ENCODE measurements around the gene DNAJC6.
"Not testable (repeated sequence)": the region's sequence is repeated elsewhere in the genome, so short reads cannot be mapped to it uniquely, and the experiment has no call there.

DNAJC6 gene

DNA sequence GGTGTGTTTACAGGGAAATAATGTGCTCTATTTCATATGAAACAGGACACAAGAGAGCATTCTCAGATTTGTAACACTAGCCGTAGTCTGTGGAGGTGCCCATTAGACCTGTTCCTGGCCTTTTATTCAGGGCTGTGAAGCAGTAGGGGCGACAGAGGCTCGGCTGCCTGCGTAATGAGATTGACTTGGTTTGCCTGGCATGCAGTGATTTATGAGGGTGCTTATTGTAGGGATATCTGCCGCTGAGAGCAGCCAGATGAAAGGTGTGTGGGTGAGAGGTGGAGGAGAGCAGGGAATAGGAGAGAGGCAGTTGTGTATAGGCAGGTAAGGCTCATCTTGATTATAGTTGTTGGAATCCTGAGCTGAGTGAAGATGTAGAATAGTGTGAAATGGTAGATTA lies 51.3 kb downstream of the DNAJC6 start:
- no peak for DNase-seq

DNA sequence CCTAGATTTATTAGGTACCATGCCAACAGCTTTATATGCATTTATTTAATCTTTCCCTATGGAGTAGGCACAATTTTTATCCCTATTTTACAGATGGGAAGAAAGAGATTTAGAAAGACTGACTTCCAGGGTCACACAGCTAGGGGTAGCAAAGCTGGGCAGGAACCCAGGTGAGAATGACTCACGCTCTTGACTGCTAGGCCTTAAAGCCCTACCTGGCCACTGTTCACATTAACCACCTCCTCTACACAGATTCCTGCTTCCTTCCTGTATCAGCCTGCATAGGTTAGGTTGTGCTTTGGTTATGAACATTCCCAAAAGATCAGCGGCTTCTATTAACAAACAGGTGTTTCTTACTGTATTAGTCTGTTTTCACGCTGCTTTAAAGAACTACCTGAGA lies 53.2 kb downstream of the DNAJC6 start:
- no peak for DNase-seq

DNA sequence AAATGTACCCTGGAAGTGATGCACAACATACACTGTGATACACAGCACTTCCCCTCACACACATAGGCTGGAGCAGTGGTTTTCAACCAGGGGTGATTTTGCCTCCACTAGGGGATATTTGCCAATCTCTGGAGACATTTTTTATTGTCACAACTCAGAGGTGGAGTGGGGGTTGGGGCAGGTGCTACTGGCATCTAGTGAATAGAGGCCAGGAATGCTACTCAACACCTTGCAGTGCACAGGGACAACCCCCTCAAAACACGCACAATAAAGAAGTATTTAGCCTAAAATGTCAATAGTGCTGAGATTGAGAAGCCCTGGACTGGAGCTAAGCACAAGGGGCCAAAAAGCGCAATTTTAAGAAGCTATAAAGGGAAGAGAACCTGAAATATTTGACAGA lies 54.1 kb downstream of the DNAJC6 start:
- no peak for DNase-seq

DNA sequence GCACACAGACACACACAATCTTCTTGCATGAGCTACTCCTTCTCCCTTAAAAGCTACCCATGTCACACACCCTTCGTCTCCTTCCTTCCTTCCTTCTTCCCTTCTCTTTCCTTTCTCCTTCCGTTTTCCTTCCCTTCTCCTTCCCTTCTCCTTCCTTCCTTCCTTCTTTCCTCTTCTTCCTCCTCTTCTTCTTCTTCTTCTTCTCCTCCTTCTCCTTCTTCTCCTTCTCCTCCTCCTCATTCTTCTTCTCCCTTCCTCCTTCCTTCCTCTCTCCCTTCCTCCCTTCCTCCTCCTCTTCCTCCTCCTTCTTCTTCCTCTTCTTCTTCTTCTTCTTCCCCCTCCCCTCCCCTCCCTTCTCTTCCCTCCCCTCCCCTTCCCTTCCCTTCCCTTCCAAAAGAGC lies 59.1 kb downstream of the DNAJC6 start:
- no peak for DNase-seq

DNA sequence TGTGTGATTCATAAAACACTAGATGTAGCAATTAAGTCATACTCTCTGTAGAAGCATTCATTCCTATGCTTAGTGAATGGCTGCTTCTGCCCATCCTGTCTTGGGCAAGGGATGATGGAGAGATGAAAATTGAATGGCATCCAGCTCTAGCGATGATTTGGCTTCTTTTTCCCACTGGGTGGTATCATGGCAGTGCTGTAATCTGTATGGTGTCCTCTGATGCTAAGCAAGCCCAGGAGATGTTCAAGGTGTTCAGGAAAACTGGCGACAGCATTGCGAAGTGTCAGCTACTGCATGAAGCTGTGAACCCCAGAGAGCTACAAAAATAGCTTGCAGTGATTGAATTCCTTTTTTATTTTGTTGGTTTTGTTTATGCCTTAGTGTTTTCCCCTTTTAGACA lies 62.2 kb downstream of the DNAJC6 start:
- DNase-seq = no peak

DNA sequence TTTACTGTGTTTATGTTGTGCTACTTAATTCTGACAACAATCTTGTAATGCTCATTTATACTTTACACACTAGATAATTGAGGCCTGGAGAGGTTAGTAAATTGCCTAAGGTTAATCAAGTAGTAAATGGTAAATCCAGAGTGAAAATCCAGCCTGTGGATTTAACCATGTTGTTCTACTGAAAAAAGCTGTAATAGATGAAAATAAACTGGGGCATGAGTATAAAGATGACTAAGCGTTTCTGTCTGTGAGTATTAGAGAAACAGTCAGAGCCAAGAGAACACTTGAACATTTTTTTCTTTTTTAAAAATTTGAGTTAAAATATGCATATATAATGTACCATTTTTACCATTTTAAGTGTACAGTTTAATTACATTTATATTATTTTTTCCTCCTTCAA lies 63.2 kb downstream of the DNAJC6 start:
- DNase-seq = no peak

DNA sequence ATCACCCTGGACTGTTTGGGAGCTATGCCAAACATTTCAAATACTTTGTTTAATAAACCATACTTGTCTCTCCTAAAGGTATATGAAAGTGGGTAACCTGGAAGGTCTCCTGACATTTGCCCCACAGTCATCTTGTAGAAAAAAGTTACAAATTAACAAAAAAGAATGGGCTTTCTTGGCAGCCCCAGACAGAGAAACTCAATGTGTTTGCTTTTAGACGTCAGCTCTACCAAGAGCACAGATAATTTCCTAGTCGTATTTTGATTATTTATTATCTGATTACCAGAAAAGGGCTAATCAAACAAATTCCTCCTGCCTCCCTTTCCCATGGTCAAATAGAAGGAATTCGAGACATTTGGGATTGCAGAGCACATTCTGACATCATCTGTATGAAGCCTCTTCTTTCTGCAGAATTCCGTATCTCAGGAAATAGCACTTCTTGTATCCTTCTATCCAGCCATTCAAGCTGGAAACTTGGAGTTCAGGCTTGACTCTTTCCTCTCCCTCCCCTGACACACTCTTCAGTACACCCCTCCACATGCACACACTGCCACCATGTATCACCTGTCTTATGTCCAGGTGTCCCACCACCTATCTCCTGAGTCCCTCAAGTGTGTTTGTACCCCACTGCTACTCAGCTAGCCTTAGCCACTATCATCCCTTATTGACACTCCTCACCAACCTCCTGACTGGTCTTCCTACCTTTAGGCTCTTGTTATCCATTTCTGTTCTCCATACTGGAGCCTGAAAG lies 68.3 kb downstream of the DNAJC6 start:
- no peak for DNase-seq

DNA sequence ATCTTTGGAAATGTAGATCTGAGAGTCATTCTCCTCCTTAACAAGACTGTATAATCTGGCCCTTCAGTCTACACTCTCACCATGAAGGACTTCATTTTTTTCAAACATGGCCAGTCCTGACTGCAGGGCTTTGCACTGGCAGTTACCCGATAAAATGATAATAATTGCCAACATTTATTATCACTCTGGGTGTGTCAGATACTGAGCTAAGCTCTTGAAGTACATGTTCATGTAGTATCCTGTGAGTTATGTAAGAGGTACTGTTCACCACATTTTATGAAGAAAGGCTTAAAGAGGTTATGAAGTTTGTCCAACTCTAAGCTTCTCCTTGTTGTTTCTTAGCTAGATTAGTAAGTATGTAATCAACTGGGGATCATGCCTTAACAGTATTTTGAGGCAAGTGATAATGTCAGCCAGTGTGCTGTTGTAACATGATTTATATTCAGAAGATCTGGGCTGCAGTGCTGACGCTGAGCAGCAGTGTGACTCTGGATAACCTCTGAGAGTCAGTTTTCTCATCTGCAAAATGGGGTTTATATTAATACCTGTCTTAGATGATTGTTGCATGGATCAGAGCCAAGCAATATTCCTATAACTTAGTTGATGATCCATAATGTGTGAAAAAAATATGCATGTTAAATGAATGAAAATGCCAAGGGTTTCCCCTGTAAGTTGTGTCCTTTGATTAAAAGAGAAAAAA lies 69.1 kb downstream of the DNAJC6 start:
- DNase-seq = no peak

DNA sequence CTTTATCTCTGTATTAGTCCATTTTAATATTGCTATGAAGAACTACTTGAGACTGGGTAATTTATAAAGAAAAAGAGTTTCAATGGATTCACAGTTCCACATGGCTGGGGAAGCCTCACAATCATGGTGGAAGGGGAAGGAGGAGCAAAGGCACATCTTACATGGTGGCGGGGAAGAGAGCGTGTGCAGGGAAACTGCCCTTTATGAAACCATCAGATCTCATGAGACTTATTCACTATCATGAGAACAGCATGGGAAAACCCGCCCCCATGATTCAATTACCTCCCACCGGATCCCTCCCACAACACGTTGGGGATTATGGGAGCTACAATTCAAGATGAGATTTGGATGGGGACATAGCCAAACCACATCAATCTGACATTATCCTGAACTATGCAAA lies 75.1 kb downstream of the DNAJC6 start:
- not testable (repeated sequence) for DNase-seq

DNA sequence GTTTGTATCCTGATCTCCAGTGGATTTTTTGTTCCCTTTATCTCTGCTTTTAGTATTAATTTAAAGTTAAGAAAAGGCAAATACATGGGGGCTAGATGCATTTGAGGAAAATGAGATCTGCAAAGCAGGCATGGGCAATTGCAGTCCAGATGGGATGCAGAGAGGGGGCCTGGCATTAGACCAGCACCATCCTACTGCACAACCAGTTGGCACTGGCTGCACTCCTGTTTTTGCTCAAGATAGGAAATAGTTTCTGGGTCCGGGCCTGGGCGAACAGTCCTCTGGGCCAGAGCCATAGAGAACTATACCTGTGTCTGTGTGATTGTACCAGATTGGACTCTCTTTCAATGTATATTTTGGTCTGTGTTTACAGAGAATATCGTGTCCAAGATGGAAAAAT lies 77.1 kb downstream of the DNAJC6 start:
- no peak for DNase-seq

DNA sequence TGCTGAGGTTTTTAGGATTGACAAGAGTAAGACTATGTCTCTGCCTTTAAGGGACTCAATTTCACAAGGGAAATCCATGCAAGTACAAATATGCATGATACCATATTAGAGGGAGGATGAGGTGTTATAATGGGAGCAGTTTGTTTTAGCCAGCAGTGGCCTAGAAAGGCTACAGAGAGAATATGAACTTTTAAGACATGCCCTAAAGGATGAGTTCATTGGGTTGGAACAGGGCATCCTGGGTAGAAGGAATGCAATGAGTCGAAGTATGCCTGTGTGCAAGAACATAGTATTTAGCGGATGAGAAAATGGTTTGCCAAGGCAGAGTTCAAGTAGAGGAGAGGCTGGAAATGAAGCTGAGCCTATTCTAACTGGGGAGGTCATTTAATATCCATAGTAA lies 78.5 kb downstream of the DNAJC6 start:
- DNase-seq = no peak

DNA sequence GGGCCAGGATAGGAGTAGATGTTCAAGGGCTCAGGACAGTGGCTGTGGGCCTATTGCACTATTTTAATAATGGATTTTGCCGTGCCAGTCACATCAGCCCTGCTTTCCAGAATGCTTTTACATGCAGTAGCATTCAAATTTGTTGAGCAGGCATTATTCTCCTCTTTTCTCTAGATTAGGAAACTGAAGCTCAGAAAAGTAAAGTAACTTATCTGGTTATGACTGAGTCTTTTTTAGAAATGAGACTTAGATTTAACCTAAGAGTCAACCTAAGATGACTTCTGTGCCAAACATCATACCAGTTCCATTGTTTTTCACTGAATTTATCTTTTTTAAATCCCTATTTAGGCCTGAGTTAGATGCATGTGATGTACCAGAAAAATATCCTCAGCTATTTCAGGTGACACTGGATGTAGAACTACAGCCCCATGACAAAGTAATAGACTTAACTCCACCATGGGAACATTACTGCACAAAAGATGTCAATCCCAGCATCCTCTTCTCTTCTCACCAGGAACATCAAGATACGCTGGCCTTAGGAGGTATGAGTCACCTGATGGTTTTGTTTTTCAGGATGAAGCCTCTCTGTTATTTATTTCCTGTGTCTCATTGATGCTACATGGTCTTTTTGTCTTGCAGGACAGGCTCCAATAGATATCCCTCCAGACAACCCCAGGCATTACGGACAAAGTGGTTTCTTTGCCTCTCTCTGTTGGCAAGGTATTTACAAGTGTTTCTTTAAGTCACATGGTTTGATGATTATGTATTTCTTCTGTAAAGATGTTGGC lies 79.8 kb downstream of the DNAJC6 start:
- DNase-seq = no peak

DNA sequence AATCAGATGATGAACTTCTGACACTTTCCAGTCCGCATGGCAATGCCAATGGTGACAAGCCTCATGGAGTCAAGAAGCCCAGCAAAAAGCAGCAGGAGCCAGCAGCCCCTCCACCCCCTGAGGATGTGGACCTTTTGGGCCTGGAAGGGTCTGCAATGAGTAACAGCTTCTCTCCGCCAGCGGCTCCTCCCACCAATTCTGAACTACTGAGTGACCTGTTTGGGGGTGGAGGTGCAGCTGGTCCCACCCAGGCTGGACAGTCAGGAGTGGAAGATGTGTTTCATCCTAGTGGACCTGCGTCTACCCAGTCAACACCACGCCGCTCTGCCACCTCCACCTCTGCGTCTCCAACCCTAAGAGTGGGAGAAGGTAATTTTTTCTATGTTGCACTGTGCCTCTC lies 83.2 kb downstream of the DNAJC6 start:
- DNase-seq = no peak

DNA sequence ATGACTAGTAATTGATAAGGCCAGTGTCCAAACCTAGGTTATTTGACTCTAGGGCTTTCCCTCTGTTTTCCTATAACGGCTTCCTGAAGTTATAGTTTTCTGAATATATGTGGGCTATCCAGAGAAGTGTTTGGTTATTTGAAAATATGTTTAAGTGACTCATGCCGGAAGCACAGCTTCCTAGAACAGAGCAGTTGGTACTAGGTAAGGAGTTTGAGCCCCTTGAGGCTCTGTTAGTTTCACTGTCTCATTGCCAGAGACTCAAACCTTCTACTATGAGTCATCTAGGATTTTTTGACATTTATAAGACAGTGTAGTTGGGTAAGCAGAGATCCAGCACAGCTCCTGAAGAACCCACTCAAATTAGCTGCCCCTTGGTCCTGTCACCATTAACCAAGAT lies 84.0 kb downstream of the DNAJC6 start:
- DNase-seq = no peak

DNA sequence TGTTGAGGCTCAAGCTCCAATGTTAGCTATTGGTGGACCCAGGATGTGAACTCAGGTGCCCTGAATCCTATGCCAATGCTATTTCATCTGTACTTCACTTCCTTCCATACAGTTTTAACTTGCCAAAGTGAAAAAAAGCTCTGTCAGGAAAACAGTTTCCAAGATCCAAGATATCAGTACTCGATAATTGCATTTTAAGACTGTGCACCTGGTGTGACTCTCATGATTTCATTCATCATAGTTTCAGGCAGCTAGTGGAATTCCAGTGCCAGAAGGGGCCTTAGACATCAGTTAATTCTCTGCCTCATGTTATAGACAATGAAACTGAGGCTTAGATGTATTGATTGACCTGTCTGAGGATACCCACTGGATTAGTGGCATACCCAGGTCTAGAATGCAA lies 84.6 kb downstream of the DNAJC6 start:
- DNase-seq = no peak

DNA sequence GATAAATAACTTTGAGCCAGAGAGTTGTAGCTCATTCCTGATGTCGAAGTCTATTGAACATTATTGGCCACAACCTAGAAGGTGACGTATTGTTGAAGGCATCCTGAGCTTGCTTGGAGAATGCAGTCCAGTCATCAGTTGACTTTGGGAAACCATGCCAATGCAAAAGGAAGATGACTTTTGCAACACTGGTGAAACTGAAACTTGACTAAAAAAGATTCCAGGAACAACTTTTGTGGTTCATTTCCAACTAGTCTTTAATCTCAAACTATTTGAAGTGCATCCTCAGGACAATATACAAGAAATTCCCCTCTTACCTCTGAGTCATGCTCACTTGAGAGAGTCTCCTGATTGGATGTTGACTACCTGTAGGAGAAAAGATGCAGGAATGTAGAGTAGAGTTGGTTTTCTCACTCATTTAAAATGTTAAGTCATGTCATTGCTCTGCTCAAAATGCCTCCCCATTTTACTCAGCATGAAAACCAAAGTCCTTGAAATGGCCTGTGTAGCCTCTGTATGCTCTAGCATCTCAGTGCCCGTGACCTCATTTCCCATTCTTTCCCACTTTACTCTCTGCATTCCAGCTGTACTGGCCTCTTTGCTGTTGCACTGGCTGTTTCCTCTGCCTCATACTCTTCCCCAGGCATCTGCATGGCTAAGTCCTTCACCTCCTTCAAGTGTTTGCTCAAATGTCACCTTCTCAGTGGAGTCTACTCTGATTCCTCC lies 86.7 kb downstream of the DNAJC6 start:
- DNase-seq = no peak

DNA sequence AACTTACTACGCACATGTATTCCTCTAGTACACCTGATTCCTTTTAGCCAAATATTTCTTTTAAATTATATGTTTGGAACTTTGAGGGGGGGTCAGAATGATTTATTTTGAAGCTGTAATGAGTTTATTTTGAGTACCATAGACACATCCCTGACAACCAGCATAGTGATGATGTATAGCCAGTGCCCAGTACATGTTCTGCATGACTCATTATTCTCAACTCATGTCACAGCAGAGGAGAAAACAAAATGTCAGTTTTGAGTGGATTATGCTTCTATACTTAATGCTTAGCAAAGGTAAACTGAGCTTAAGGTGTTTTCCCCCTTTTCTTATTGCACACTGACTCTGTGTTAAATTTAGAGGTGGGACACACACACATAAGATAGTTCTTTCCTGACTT lies 88.7 kb downstream of the DNAJC6 start:
- no peak for DNase-seq

DNA sequence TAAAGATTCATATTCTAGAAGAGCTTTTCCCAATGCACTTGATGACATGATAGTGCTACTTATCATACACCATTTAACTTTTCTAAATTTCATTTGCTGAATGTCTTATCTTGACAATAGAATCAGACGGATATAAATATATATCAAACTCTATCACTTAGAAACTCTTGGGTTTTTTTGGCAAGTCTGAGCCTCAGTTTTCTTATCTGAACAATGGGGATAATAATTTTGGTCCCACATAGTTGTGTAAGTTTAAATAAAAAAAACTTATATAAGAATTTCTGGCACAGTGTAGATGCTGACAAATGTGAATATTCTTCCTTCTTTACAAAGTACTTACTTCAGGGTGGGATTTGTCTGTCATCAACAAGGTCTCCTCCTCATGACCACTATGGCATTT lies 89.7 kb downstream of the DNAJC6 start:
- no peak for DNase-seq

DNA sequence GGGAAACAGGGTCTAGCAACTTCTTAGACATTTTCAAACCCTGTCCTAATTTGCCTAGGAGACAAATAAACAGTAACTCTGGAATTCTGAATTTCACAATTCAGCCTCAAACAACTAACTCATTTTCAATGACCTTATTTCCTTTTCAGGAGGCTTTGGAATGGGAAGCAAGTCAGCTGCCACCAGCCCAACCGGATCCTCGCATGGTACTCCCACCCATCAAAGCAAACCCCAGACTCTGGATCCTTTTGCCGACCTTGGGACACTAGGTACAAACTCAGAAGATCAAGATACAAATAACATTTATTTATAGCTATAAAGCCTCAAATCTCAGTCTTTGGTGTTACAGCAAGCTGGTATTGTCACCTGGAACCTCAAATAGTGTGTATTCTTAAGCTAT lies 92.3 kb downstream of the DNAJC6 start:
- DNase-seq = no peak

DNA sequence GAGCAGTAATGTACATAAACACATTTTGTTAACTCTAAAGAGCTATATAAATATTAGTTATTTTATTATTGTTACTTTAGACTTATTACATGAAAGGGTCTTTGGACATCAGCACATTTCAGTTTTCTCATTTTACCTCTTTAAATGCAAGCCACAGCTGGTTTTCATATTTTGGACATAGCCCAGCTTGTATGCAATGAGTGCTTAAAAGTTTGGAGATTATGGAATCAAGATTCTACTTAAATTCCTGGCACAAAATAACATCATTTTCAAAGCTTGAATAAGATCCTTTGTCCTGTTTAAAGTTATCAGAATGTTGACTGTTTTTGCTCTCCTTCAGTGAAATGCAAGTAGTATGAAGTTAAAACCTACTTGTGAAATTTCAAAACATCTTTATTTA lies 95.6 kb downstream of the DNAJC6 start:
- no peak for DNase-seq

DNA sequence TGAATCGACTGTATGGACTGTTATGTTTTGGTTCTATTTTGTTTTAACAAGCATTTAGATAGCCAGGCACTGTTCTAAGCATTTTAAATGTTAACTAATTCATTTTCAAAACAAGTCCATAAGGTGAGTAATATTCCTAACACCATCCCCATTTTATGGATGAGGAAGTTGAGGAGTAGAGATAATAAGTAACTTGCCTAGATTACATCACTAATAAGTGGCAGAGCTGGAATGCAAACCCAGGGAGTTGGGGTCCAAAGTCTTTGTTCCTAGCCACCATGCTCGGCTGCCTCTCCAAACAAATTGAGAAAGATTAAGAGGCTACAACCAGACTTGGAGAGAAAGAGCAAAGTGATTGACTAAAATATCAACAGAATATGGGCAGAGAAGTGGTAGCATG lies 98.5 kb downstream of the DNAJC6 start:
- DNase-seq = no peak

DNA sequence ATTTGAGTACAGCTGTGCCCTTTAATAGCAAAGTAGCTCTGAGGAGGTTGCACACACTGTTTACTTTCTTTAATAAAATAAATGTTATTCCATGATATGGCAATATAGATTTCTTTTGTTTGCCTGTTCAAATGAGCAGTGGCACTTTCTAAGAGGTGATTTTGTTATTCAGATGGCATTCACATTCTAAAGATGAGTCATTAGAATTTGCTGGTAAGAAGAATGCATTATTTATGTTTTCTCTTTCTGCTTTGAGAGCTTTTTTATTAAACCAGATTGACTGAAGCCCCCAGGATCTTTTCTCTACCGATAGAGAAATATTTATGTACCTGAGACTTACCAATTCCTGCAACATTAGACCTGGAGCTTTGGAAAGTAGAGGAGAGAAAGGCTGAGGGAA lies 100.0 kb downstream of the DNAJC6 start:
- DNase-seq = no peak

DNA sequence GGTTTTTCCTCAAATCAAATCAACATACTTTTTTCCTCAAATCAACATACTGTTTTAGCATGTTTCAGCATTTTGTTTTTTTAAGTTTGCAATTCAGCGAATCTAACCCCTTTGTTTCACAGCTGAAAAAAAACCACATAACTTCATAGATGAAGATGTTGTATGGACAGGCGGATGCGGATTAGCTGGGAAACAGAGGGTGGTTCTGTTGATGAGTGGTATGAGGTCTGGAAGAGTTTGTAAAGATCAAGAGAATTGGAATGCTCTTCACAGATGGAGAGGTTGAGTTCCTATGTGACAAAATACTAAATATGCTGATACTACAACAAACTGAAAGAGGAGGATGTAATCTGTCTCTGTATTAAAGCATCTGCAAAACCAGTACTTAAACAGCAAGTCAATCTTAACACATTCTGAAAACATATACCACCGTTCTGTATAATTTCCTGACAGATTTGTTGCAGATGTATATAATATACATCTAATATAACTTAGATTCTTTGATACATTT lies 100.5 kb downstream of the DNAJC6 start:
- no peak for DNase-seq

Data from stimulated activated CD4-positive, alpha-beta T cell treated with anti-CD3 and anti-CD28 coated beads, Interleukin-12 subunit alpha, Interleukin-12 subunit beta, amount 100 ng/mL, for 4 hours (primary cell).